ENCODE measurements around the gene KLHL29. TPM values are rescaled to one million over a fixed set of nuclear protein-coding genes. Genes with fewer than 3 reads are reported as not detected.

KLHL29 gene
- total RNA-seq, 2 donors from 2014 or later, result 1.0 to 2.4 TPM

GRCh38 chr2:23540804-23541360 is 155.9 kb downstream of the KLHL29 start:
- H3K27ac Mint-ChIP-seq, result no peak overlapping the region
- 92 to 96% methylated on average over 8 of the region's 8 CpGs for WGBS, 2 experiments (ENCODE audit: insufficient coverage in 1 of 2, insufficient read length in 1 of 2)

GRCh38 chr2:23541503-23542229 is 156.7 kb downstream of the KLHL29 start:
- H3K36me3 ChIP-seq (ENCODE audit: control insufficient read depth, insufficient read depth, low read length), result no peaks in the 10 kb centered on the region
- Mint-ChIP-seq H3K4me1 (peaks cover 4% of the 10 kb centered on the region), H3K27ac (no peak overlapping the region), H3K36me3 (ENCODE audit: low read depth) (no peaks in the 10 kb centered on the region), H3K27me3 (ENCODE audit: insufficient read depth) (peaks cover 3% of the 10 kb centered on the region), H3K4me3 (no peak overlapping the region), H3K9me3 (no peaks in the 10 kb centered on the region)
- H3K9me3 ChIP-seq (ENCODE audit: control insufficient read depth, low read length), result no peaks in the 10 kb centered on the region
- H3K9ac ChIP-seq (ENCODE audit: extremely low read depth, low read length, poor library complexity, severe bottlenecking), result no peak overlapping the region
- no peak overlapping the region for H3K4me3 ChIP-seq (ENCODE audit: low read length)
- no peaks in the 10 kb centered on the region for H3K4me1 ChIP-seq (ENCODE audit: control insufficient read depth, insufficient read depth, low read length)
- H3K27ac ChIP-seq (ENCODE audit: low read depth, low read length), result peak overlapping the region; percentile 21
- no peak for DNase-seq
- 90% methylated on average over 2 to 7 of the region's 7 CpGs for WGBS, 2 experiments (ENCODE audit: insufficient coverage in 1 of 2, insufficient read length in 1 of 2)
- peaks cover 5% of the 10 kb centered on the region for H3K27me3 ChIP-seq (ENCODE audit: control insufficient read depth, insufficient read depth, low read length, poor library complexity, severe bottlenecking)
- no peak for TF ChIP-seq CTCF (conservative IDR thresholded peaks at IDR 0.05)

More at GRCh38 chr2:23540804-23541360, 155.9 kb downstream of the KLHL29 start:
- Mint-ChIP-seq H3K27me3 (ENCODE audit: insufficient read depth) (peaks cover 3% of the 10 kb centered on the region), H3K36me3 (ENCODE audit: low read depth) (no peaks in the 10 kb centered on the region), H3K4me1 (peaks cover 4% of the 10 kb centered on the region), H3K9me3 (no peaks in the 10 kb centered on the region), H3K4me3 (no peak overlapping the region)
- Histone ChIP-seq H3K4me3 (ENCODE audit: low read length) (no peak overlapping the region), H3K36me3 (ENCODE audit: control insufficient read depth, insufficient read depth, low read length) (no peaks in the 10 kb centered on the region), H3K9ac (ENCODE audit: extremely low read depth, low read length, poor library complexity, severe bottlenecking) (no peak overlapping the region), H3K9me3 (ENCODE audit: control insufficient read depth, low read length) (no peaks in the 10 kb centered on the region), H3K4me1 (ENCODE audit: control insufficient read depth, insufficient read depth, low read length) (no peaks in the 10 kb centered on the region), H3K27ac (ENCODE audit: low read depth, low read length) (no peak overlapping the region), H3K27me3 (ENCODE audit: control insufficient read depth, insufficient read depth, low read length, poor library complexity, severe bottlenecking) (peaks cover 5% of the 10 kb centered on the region)
- no peak for DNase-seq
- TF ChIP-seq CTCF (conservative IDR thresholded peaks at IDR 0.05), result no peak

- Histone ChIP-seq H3K9ac (ENCODE audit: extremely low read depth, low read length, poor library complexity, severe bottlenecking) (no peak overlapping the region), H3K9me3 (ENCODE audit: control insufficient read depth, low read length) (no peaks in the 10 kb centered on the region), H3K36me3 (ENCODE audit: control insufficient read depth, insufficient read depth, low read length) (no peaks in the 10 kb centered on the region), H3K27me3 (ENCODE audit: control insufficient read depth, insufficient read depth, low read length, poor library complexity, severe bottlenecking) (peaks cover 4% of the 10 kb centered on the region), H3K4me1 (ENCODE audit: control insufficient read depth, insufficient read depth, low read length) (no peaks in the 10 kb centered on the region), H3K4me3 (ENCODE audit: low read length) (no peak overlapping the region), H3K27ac (ENCODE audit: low read depth, low read length) (no peak overlapping the region)
- no peak for DNase-seq
- Mint-ChIP-seq H3K4me1 (peaks cover 4% of the 10 kb centered on the region), H3K27me3 (ENCODE audit: insufficient read depth) (peaks cover 3% of the 10 kb centered on the region), H3K36me3 (ENCODE audit: low read depth) (no peaks in the 10 kb centered on the region), H3K4me3 (no peak overlapping the region), H3K27ac (no peak overlapping the region), H3K9me3 (no peaks in the 10 kb centered on the region)
- WGBS, 2 experiments (ENCODE audit: insufficient coverage in 1 of 2, insufficient read length in 1 of 2), result 90% methylated on average over 6 of the region's 6 CpGs
- no peak for TF ChIP-seq CTCF (conservative IDR thresholded peaks at IDR 0.05)
These were observed 157.3 kb downstream of the KLHL29 start for GRCh38 chr2:23542230-23542789.

Data from endodermal cell (in vitro differentiated cells).